Right lung (tissue), 5 donors: ENCODE measurements around the gene TSPAN16. TPM values are rescaled to one million over a fixed set of nuclear protein-coding genes. Genes with fewer than 3 reads are reported as not detected.

Source experiments
- DNase-seq, 2 donors: peaks; one replicate each; pipeline ENCODE4 v3.0.0-alpha.2; 2013
- polyA plus RNA-seq, 5 donors: library from polyadenylated mRNA; unstranded; fragments of 120-200 nt; gene quantifications; one replicate each; pipeline versions ENCODE4 v1.2.1 to v1.2.3, GENCODE V29; 2013; ENCODE audit warnings: inconsistent platforms in 1 of 5, low replicate concordance in 1 of 5; ENCODE audit not compliant: insufficient read length in 5 of 5, insufficient read depth in 1 of 5

The TSPAN16 gene
- polyA plus RNA-seq, 5 donors: 0.17 TPM; not detected in 4

GRCh38 chr19:11267316-11268085 lies 28.5 kb upstream of the TSPAN16 start:
- DNase-seq: no peak

GRCh38 chr19:11268783-11269267 lies 27.1 kb upstream of the TSPAN16 start:
- peak; percentile 55 to 70 for DNase-seq

GRCh38 chr19:11269408-11269807 lies 26.6 kb upstream of the TSPAN16 start:
- DNase-seq: no peak

GRCh38 chr19:11273296-11273695 lies 22.7 kb upstream of the TSPAN16 start:
- no peak for DNase-seq

GRCh38 chr19:11273989-11274388 lies 22.0 kb upstream of the TSPAN16 start:
- no peak for DNase-seq

- no peak for DNase-seq
Observed at GRCh38 chr19:11274533-11275086, 21.4 kb upstream of the TSPAN16 start.

GRCh38 chr19:11278670-11279069 lies 17.3 kb upstream of the TSPAN16 start:
- DNase-seq: no peak

- no peak for DNase-seq
Observed at GRCh38 chr19:11279505-11280236, 16.3 kb upstream of the TSPAN16 start.

GRCh38 chr19:11281356-11282049 lies 14.5 kb upstream of the TSPAN16 start:
- no peak for DNase-seq

GRCh38 chr19:11284515-11284914 lies 11.4 kb upstream of the TSPAN16 start:
- no peak for DNase-seq

- DNase-seq: peak; percentile 79 to 83
Observed at GRCh38 chr19:11286312-11286974, 9.5 kb upstream of the TSPAN16 start.

GRCh38 chr19:11288349-11288748 lies 7.6 kb upstream of the TSPAN16 start:
- DNase-seq: no peak

GRCh38 chr19:11290256-11290655 lies 5.7 kb upstream of the TSPAN16 start:
- no peak for DNase-seq

GRCh38 chr19:11291415-11291814 lies 4.5 kb upstream of the TSPAN16 start:
- no peak for DNase-seq

GRCh38 chr19:11291991-11292390 lies 4.0 kb upstream of the TSPAN16 start:
- no peak for DNase-seq

- DNase-seq: peak; percentile 94 to 95
Observed at GRCh38 chr19:11293433-11294389, 2.2 kb upstream of the TSPAN16 start.

GRCh38 chr19:11295180-11295579 lies 780 bp upstream of the TSPAN16 start:
- no peak for DNase-seq

GRCh38 chr19:11296264-11296663 lies 304 bp downstream of the TSPAN16 start:
- DNase-seq: no peak

- no peak for DNase-seq
Observed at GRCh38 chr19:11299946-11300810, 4.2 kb downstream of the TSPAN16 start.

- DNase-seq: no peak
Observed at GRCh38 chr19:11300811-11301120, 4.8 kb downstream of the TSPAN16 start.
